ENCODE measurements around the gene LY86.

- TF ChIP-seq FOXA1 (IDR thresholded peaks at IDR 0.05) (no peak), FOXM1 (IDR thresholded peaks at IDR 0.05; ENCODE audit: borderline replicate concordance) (no peak), NFRKB (IDR thresholded peaks at IDR 0.05) (no peak), BHLHE40 (IDR thresholded peaks at IDR 0.05; ENCODE audit: borderline replicate concordance) (no peak), SP1 (IDR thresholded peaks at IDR 0.05) (no peak), SUZ12 (IDR thresholded peaks at IDR 0.05) (no peak), CTBP1 (IDR thresholded peaks at IDR 0.05; ENCODE audit: borderline replicate concordance) (no peak), FOXK2 (IDR thresholded peaks at IDR 0.05) (no peak), PKNOX1 (IDR thresholded peaks at IDR 0.05) (no peak), TARDBP (IDR thresholded peaks at IDR 0.05) (no peak), ZNF384 (IDR thresholded peaks at IDR 0.05) (no peak)
Measured at GRCh38 chr6:6564154-6564553, 24.4 kb upstream of the LY86 start.

Measured in HEK293T (cell line).